GM18511 (cell line): ENCODE data around the gene RAMP3.

Experiments used
- ATAC-seq: cut with Tn5 transposase; IDR thresholded peaks from one replicate; pipeline ENCODE4 v1.9.1; 2021; ENCODE audit warnings: mild to moderate bottlenecking, moderate library complexity; ENCODE audit not compliant: unreplicated experiment

Gene RAMP3

DNA sequence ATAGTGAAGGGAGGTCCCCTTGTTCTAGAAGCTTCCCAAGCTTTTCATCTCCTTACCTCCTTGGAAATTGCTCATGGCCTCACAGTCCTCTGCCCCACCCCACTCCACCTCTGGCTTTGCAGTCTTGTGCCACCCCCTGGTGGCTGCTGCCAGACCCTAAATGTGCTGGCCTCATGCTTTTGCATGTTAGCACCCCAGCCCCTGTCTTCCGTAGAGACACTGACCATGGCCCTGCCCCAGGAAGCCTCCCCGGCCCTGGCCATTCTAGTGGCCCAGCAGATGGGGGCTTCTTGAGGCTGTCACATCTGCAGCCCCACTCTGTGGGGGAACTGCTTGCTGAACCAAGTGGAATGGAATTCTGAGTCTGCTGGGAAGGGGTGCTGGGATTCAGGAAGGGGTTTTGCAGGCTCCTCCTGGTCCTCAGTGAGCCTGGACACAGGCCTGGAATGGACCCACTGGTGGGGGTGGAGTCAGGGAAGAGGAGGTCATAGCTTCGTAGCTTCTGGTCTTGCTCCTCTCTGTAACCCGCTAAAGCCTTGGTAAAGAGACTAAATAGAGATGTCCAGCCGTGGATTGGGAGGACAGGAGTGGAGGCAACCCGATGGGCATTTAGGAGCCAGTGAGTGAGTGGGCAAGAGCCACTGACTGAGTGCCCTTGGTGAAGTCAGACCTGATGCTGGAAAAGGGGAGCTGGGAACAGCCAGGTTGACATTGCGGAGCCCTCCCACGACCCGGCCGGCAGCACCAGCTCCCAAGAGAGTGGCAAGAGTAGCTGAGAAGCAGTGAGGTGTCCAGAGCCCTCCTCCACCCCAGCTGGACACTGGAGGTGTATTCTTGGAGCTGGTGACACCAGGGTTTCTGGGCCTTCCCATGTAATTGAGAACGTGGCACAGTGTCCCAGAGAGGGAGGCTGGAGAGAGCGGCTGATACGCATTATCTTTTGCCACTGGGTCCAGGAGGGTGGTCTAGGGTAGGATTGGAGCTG, 20.9 kb downstream of the RAMP3 start:
- no peak for ATAC-seq

DNA sequence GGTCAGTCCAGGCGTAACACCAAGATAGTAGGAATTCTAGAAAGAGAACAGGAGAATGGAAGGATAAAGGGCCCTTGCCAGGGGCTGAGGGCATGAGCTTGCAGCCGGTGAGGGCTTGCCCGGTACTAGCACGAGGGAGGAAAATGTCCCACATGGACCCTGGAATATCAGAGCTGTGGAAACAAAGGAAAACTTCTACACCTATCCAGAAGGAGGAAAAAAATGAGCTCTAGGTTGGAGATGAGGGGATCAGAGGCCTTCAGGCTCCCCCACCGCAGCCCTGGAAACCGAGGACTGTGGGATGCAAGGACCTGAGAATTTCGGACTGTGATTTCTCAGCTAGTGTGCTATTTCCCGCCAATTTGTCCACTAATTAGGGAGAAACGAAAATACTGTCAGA, 22.1 kb downstream of the RAMP3 start:
- no peak for ATAC-seq

GRCh38 chr7:45180084-45180986, 22.7 kb downstream of the RAMP3 start:
- ATAC-seq, result no peak

DNA sequence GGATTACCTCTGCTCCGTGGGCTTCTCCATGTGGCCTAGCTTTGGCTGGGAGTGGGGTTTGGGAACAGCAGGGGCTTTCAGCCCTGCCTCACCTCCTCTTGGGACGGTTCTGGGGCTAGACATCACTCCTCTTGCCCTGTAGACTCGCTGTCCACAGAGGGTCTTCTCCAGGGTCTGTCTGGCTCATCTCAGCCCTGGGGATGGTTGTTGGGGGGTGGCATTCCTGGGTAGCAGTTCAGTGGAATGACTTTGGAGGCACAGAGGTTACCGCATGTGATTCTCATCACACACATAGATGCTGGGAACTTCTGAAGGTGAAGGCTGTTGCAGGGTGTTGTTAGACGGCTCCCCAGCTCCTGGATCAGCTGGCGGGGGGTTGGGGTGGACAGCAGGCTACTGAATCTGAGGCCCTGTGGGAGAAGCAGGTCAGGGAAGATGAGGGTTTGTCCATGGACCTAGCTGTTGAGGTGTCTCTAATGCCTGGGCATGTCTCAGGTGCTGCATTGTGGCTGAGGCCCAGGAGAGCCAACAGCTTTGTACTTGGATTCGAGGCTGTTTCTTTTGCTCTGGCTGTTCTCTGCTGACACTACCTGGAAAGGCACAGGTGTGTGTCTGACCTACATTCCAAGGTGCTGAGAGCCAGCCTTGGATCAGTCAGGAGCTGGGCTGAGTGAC, 23.8 kb downstream of the RAMP3 start:
- no peak for ATAC-seq

GRCh38 chr7:45181991-45182855, 24.6 kb downstream of the RAMP3 start:
- no peak for ATAC-seq

DNA sequence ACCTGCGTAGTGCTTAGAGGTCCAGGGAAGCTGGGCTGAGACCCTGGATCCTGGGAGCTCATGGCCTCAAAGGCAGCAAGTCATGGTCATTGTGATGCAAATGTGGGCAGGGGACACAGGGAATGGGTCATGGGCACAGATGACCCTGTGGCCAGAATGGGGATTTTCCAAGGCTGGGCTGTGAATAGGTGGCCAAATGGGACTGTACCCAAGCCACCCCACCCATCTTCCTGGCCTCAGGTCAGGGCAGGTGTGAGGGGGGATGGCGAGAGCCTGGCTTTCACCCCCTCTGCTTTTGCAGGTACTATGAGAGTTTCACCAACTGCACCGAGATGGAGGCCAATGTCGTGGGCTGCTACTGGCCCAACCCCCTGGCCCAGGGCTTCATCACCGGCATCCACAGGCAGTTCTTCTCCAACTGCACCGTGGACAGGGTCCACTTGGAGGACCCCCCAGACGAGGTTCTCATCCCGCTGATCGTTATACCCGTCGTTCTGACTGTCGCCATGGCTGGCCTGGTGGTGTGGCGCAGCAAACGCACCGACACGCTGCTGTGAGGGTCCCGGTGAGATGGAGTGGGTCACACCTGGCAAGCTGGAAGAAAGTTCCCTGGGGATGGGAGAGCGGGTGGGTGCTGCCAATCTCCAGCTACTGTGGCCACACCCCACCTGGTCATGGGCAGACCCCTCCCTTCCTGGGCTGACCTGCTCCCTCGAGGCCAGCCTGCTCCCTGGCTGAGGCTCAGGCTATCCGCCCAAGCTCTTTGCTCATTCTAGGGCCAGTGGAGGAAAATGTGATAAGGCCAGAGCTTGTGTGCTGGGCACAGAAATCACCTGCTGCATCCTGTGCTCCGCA, 25.5 kb downstream of the RAMP3 start:
- ATAC-seq, result no peak

DNA sequence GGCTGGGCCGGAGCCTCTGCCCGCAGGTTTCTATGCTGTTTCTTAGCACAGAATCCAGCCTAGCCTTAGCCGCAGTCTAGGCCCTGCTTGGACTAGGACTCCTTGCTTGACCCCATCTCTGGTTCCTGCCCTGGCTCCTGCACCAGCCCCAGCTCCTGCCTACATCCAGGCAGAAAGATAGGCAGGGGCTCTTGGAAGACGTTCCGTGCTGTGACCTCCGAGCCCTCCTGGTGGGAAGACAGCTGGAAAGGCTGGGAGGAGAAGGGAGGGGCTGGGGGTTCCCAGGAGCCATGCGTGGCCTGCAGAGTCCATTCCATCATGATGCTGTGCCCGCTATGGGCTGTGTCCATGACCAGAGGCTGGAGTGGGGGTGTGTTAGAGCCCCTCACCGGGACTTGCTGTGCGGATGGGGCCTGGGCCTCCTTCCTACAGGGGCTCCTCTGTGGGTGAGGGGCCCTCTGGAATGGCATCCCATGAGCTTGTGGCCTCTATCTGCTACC, 26.2 kb downstream of the RAMP3 start:
- no peak for ATAC-seq

DNA sequence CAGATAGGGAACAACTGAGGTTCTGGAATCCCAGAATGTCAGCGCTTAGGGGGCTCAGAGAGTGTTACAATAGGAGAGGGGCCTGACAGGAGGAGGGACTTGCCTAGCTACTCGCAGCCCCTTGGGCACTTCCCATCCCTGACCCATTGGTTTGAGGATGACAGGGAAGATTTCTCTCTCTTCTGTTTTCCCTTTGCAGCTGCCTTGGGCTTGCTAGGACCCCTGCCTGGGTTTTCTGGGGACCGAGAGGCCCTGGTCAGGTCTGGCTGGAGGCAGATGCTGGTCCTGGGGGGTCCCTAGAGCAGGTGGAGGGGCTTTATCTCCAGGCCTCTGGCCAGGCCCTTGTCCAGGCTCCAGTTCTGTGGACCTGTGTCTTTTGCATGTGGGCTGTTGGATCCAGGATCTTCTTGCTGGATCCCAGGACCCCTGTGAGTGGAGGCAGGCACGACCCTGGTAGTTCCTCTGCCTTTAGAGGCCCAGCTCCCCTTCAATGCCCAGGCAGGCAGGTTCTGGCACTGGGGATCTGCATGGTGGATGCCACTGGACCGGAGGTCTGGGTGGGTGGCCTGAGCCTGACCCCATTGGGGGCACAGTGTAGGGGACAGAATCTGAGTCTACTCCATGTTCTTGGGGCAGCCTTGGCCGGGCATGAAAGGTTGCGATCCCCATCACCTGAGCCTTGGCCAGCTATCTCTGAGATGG, 26.9 kb downstream of the RAMP3 start:
- ATAC-seq, result no peak

DNA sequence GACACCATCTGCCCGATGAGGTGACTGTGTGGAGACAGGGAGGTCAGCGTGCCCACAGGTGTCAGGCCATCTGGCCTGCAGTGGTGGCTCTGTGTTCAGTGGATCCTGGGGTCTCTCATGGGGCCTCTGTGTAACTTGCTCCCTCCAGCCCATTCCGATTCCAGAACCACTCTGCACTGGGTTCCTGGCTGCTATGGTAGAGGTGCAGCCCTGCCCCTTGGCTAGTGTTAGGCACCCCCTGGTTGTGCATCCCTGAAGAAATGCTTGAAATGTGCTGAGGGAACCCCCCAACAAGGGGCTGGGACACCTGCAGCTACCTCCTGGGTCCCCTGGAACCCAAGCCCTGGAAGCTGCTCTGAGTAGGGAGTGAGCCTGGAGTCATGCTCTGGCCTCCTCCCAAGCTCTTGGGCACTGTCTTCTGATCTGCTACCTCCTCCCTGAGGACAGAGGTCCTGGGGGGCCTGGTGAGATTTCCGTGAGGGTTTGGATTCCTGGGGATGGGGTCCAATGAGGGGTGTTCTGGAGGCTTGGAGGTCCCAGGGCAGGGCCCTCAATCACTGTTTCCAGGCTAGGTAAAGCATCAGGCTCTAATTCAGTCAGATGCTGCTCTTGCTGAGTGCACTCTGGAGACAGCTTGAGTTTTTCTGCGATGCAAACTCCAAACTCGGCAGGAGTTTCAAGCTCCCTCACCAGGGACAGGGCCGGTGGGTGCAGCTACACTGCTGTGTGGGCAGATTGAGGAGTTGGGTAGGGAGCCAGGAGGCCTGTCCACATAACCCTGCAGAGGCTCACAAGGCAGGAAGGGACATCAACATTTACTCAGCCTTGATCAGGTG, 27.7 kb downstream of the RAMP3 start:
- no peak for ATAC-seq

DNA sequence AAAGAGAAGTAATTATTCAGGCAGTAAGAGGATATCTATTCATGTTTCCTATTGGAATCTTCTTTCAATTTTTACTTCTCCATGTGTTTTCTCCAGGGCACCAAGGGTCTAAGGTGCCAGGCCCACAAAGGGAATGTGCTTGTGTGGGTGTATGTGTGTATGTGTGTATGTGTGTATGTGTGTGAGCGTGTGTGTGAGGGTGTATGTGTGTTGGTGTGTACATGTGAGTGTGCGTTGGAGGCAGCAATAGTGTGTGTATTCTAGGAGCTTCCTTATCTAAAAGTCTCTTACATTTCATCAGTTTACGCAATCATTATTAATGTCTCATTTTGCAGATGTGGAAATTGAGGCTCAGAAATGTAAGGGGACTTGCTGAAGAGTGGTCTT, 28.3 kb downstream of the RAMP3 start:
- no peak for ATAC-seq

DNA sequence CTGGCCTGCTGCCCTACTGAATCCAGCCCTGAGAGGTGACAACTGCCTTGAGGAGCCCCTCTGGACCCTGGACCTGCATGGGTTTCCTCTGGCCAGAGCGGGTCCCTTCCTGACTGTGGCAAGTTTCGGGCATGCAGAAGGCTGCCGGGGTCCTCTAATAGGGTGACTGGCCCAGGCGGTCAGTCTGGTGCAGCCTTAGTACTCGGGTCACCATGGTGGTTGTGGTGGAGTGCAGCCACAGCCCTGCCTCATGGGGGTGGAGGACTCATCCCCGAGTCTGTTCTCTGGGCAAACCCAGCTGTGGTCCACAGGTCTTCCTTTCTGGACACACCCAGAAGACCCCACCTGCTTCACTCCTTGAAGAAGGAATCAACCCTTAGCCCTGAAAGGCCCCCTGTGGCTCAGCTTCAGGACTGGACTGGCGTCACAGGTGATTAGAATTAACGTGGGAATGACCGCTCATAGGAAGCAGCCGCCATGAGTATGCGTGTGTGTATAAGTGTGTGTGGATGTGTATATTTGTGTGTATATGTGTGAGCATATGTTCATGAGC, 28.7 kb downstream of the RAMP3 start:
- ATAC-seq, result no peak

GRCh38 chr7:45187089-45187945, 29.7 kb downstream of the RAMP3 start:
- no peak for ATAC-seq

GRCh38 chr7:45187946-45188411, 30.4 kb downstream of the RAMP3 start:
- ATAC-seq, result no peak

GRCh38 chr7:45188736-45189135, 31.1 kb downstream of the RAMP3 start:
- ATAC-seq, result no peak

- no peak for ATAC-seq
Observed at GRCh38 chr7:45189151-45189970, 31.8 kb downstream of the RAMP3 start.
